HCT116 (cell line): ENCODE data around the gene NSMCE3. TPM values are rescaled to one million over a fixed set of nuclear protein-coding genes. Genes with fewer than 3 reads are reported as not detected.

Experiments
- ATAC-seq: fragments of 200-7000 bp; cut with Tn5 transposase; 2 replicates; pipeline ENCODE4 v1.9.1; 2020; ENCODE audit warnings: mild to moderate bottlenecking, moderate library complexity
- BruUV-seq: library from RNA; stranded (reverse); fragments of 400-500 nt; replicated peaks from 2 replicates; lab custom pipeline; 2021; lab: Mats Ljungman, UMichigan
- CTCF ChIA-PET: fragments of 300-600 bp; sonication (Branson Sonifier 250); formaldehyde crosslinking; loops from one replicate; lab custom pipeline; 2021; ENCODE audit warnings: antibody characterized with exemption; lab: Charles Lee
- POLR2A ChIA-PET: fragments of 300-600, 350-600 bp; sonication (Branson Sonifier 250); formaldehyde crosslinking; loops from one replicate; lab custom pipeline; 2021; ENCODE audit warnings: antibody characterized with exemption; lab: Charles Lee
- RAD21 ChIA-PET, 2 experiments: fragments of 300-600 bp; sonication (Branson Sonifier 250); formaldehyde crosslinking; loops; one replicate each; lab custom pipeline; 2023; ENCODE audit warnings: low total read pairs in 2 of 2; ENCODE audit not compliant: uncharacterized antibody in 2 of 2, unreplicated experiment in 2 of 2, low non-redundant PET in 1 of 2; lab: Charles Lee
- DNase-seq: peaks from one replicate; pipeline ENCODE4 v3.0.0-alpha.2; 2010; ENCODE audit warnings: low read depth, low spot score
- H2AFZ ChIP-seq: fragments of 200-600 bp; shearing (Covaris generic), sonication (generic); 2 replicates; pipeline ENCODE4 v1.6.1; 2017; ENCODE audit warnings: low read depth, mixed run types, mixed read lengths, antibody characterized with exemption, low read length; ENCODE audit not compliant: poor library complexity, severe bottlenecking
- H3K27ac ChIP-seq: 2 replicates; pipeline ENCODE4 v1.5.1; 2012; ENCODE audit warnings: low read depth, low read length
- H3K27me3 ChIP-seq: fragments of 200-600 bp; sonication (generic); 2 replicates; pipeline ENCODE4 v1.6.1; 2016; ENCODE audit warnings: mixed run types, low read length, mixed read lengths; ENCODE audit not compliant: insufficient read depth
- H3K36me3 ChIP-seq, 2 experiments: fragments of 200-500 bp in 1 of 2; fragments of 200-600 bp in 1 of 2; sonication (Bioruptor generic) in 1 of 2; sonication (generic) in 1 of 2; 2 replicates each; pipeline versions ENCODE4 v1.5.1 to v1.6.1; 2014 to 2016; ENCODE audit warnings: low read length in 2 of 2, inconsistent platforms in 1 of 2, mixed read lengths in 1 of 2, mixed run types in 1 of 2; ENCODE audit not compliant: insufficient read depth in 2 of 2, control insufficient read depth in 1 of 2
- H3K4me1 ChIP-seq, 2 experiments: fragments of 200-600 bp in 1 of 2; sonication (generic) in 1 of 2; 2 replicates each; pipeline versions ENCODE4 v1.5.1 to v1.6.1; 2012 to 2017; ENCODE audit warnings: low read length in 2 of 2, inconsistent platforms in 1 of 2, mild to moderate bottlenecking in 1 of 2, mixed read lengths in 1 of 2, mixed run types in 1 of 2, moderate library complexity in 1 of 2; ENCODE audit not compliant: insufficient read depth in 2 of 2, control insufficient read depth in 1 of 2
- H3K4me2 ChIP-seq: fragments of 200-600 bp; sonication (generic); 2 replicates; pipeline ENCODE4 v1.6.1; 2017; ENCODE audit warnings: mixed run types, low read length, mixed read lengths
- H3K4me3 ChIP-seq, 2 experiments: fragments of 200-600 bp in 1 of 2; sonication (generic) in 1 of 2; replicated peaks in 1 of 2; 2 replicates each; pipeline ENCODE4 v1.5.1; 2011 to 2016; ENCODE audit warnings: low read length in 2 of 2, control low read depth in 1 of 2, low read depth in 1 of 2, mild to moderate bottlenecking in 1 of 2, mixed read lengths in 1 of 2, mixed run types in 1 of 2
- H3K79me2 ChIP-seq: fragments of 200-600 bp; sonication (generic); 2 replicates; pipeline ENCODE4 v1.6.1; 2017; ENCODE audit warnings: mild to moderate bottlenecking, mixed run types, low read length, moderate library complexity, mixed read lengths; ENCODE audit not compliant: insufficient read depth
- H3K9ac ChIP-seq: fragments of 200-600 bp; sonication (generic); 2 replicates; pipeline ENCODE4 v1.6.1; 2016; ENCODE audit warnings: low read length, mixed read lengths
- H3K9me2 ChIP-seq: fragments of 200-600 bp; sonication (generic), shearing (Covaris generic); 2 replicates; pipeline ENCODE4 v1.6.1; 2017; ENCODE audit warnings: mixed run types, mild to moderate bottlenecking, moderate library complexity; ENCODE audit not compliant: insufficient read depth
- H3K9me3 ChIP-seq, 2 experiments: fragments of 200-500 bp in 1 of 2; fragments of 200-600 bp in 1 of 2; sonication (Bioruptor generic) in 1 of 2; sonication (generic) in 1 of 2; 2 replicates each; pipeline ENCODE4 v1.6.1; 2014 to 2017; ENCODE audit warnings: low read length in 2 of 2, mixed read lengths in 2 of 2, inconsistent platforms in 1 of 2, low read depth in 1 of 2, mild to moderate bottlenecking in 1 of 2, mixed run types in 1 of 2, moderate library complexity in 1 of 2; ENCODE audit not compliant: control insufficient read depth in 1 of 2, insufficient read depth in 1 of 2
- H4K20me1 ChIP-seq: fragments of 200-600 bp; sonication (generic), shearing (Covaris generic); 2 replicates; pipeline ENCODE4 v1.6.1; 2017; ENCODE audit warnings: mixed run types, mild to moderate bottlenecking, moderate library complexity; ENCODE audit not compliant: insufficient read depth
- CBX3 ChIP-seq: IDR thresholded peaks from 2 replicates; pipeline ENCODE4 v1.6.1; 2012; ENCODE audit warnings: low read depth
- CEBPB ChIP-seq: IDR thresholded peaks from 2 replicates; pipeline ENCODE4 v1.6.1; 2012; ENCODE audit warnings: low read depth
- CTCF ChIP-seq, 3 experiments: fragments of 200-600 bp in 1 of 3; sonication (generic) in 1 of 3; IDR thresholded peaks in 2 of 3; conservative IDR thresholded peaks in 1 of 3; 2 replicates each; pipeline ENCODE4 v1.5.1; 2012 to 2017; ENCODE audit warnings: low read depth in 2 of 3, low read length in 2 of 3, antibody characterized with exemption in 1 of 3, borderline replicate concordance in 1 of 3, control low read depth in 1 of 3, mild to moderate bottlenecking in 1 of 3, mixed read lengths in 1 of 3, mixed run types in 1 of 3, moderate library complexity in 1 of 3; ENCODE audit not compliant: insufficient read depth in 1 of 3
- EGR1 ChIP-seq: IDR thresholded peaks from 2 replicates; pipeline ENCODE4 v1.6.1; 2012; ENCODE audit warnings: low read depth
- ELF1 ChIP-seq: IDR thresholded peaks from 2 replicates; pipeline ENCODE4 v1.6.1; 2012; ENCODE audit warnings: low read depth, borderline replicate concordance
- EZH2 ChIP-seq: fragments of 200-600 bp; sonication (generic); IDR thresholded peaks from 2 replicates; pipeline ENCODE4 v1.6.1; 2017; ENCODE audit warnings: antibody characterized with exemption, mixed run types
- MAX ChIP-seq: IDR thresholded peaks from 2 replicates; pipeline ENCODE4 v1.6.1; 2012
- POLR2AphosphoS5 ChIP-seq: IDR thresholded peaks from 2 replicates; pipeline ENCODE4 v1.6.1; 2011; ENCODE audit warnings: mild to moderate bottlenecking, low read depth, low read length, moderate library complexity
- RAD21 ChIP-seq: IDR thresholded peaks from 2 replicates; pipeline ENCODE4 v1.6.1; 2012; ENCODE audit warnings: low read depth, mild to moderate bottlenecking
- REST ChIP-seq: IDR thresholded peaks from 2 replicates; pipeline ENCODE4 v1.6.1; 2012; ENCODE audit warnings: low read depth
- SIN3A ChIP-seq: IDR thresholded peaks from 2 replicates; pipeline ENCODE4 v1.6.1; 2012; ENCODE audit warnings: low read depth
- SP1 ChIP-seq: IDR thresholded peaks from 2 replicates; pipeline ENCODE4 v1.6.1; 2012; ENCODE audit warnings: low read depth
- SRF ChIP-seq: IDR thresholded peaks from 2 replicates; pipeline ENCODE4 v1.6.1; 2012; ENCODE audit warnings: low read depth
- YY1 ChIP-seq: IDR thresholded peaks from 2 replicates; pipeline ENCODE4 v1.6.1; 2011; ENCODE audit warnings: low read length, low read depth, moderate library complexity, mild to moderate bottlenecking; ENCODE audit not compliant: insufficient replicate concordance; ENCODE audit errors: extremely low read depth
- ZNF274 ChIP-seq: fragments of 200-500 bp; sonication (Bioruptor generic); IDR thresholded peaks from 2 replicates; pipeline ENCODE4 v1.6.1; 2014; ENCODE audit warnings: mild to moderate bottlenecking, low read depth, low read length, inconsistent platforms
- intact Hi-C: fragments of 100-400 bp; cut with micrococcal nuclease; formaldehyde crosslinking; loops from 2 replicates; pipeline ENCODE4 v1.10.0; 2022
- total RNA-seq: library from RNA; stranded (reverse); gene quantifications from one replicate; pipeline ENCODE4 v1.2.1, GENCODE V29; 2021; ENCODE audit not compliant: unreplicated experiment

Gene NSMCE3
- total RNA-seq, 1 experiment from 2014 or later: 5.7 TPM

GRCh38 chr15:29299331-29299730 lies 29.7 kb upstream of the NSMCE3 start:
- Histone ChIP-seq H3K9me3 (no peaks in the 10 kb centered on the region), H3K36me3 (no peaks in the 10 kb centered on the region), H3K79me2 (no peaks in the 10 kb centered on the region), H3K4me1 (no peaks in the 10 kb centered on the region), H3K27me3 (peaks cover 14% of the 10 kb centered on the region), H3K4me2 (no peak overlapping the region), H4K20me1 (no peaks in the 10 kb centered on the region), H3K4me3 (no peak overlapping the region), H3K9ac (no peak overlapping the region)
- CTCF ChIA-PET: no interaction called here
- RAD21 ChIA-PET: no interaction called here
- intact Hi-C loops: no loop called here
- BruUV-seq: no TSS peak
- no peak for ATAC-seq
- TF ChIP-seq YY1 (no peak), SIN3A (no peak), ZNF274 (no peak), SRF (no peak), MAX (no peak), ELF1 (no peak), CBX3 (no peak), EGR1 (no peak), CTCF (IDR thresholded peaks at IDR 0.05 in 2 of 3, conservative IDR thresholded peaks at IDR 0.05 in 1 of 3; ENCODE audit: borderline replicate concordance in 1 of 3, insufficient read depth in 1 of 3, low read depth in 2 of 3, low read length in 2 of 3) (no peak), RAD21 (no peak), POLR2AphosphoS5 (no peak), SP1 (no peak), EZH2 (no peak), REST (no peak), CEBPB (no peak)
- TF ChIP-seq, all 23 proteins: peak for 0
- Histone ChIP-seq H3K27ac (no peak overlapping the region), H3K9me2 (no peaks in the 10 kb centered on the region), H2AFZ (no peak overlapping the region)
- DNase-seq: no peak
- POLR2A ChIA-PET: no interaction called here
